Frontal cortex (tissue), 4 donors: ENCODE data around the gene SEC63. TPM values are rescaled to one million over a fixed set of nuclear protein-coding genes. Genes with fewer than 3 reads are reported as not detected.

ENCODE experiments used
- DNase-seq, 2 donors: peaks; one replicate each; pipeline ENCODE4 v3.0.0; 2012; ENCODE audit warnings: low spot score in 2 of 2
- FAIRE-seq: peaks from 2 replicates; lab custom pipeline; 2012; peaks lifted over from hg19 to GRCh38; lab: Jason Lieb, UNC
- small RNA-seq: library from RNA; depleted of rRNA; stranded (forward); fragments of <200 nt; gene quantifications from one replicate; pipeline ENCODE3, GENCODE V24; 2014
- total RNA-seq: library from RNA; depleted of rRNA; stranded (reverse); fragments of >200 nt; gene quantifications from one replicate; pipeline ENCODE4 v1.2.3, GENCODE V29; 2014
- donor health status: control.
- donor health status: control.
- donor health status: control.

The SEC63 gene
- total RNA-seq, 1 donor from 2014 or later: 38.3 TPM

DNA sequence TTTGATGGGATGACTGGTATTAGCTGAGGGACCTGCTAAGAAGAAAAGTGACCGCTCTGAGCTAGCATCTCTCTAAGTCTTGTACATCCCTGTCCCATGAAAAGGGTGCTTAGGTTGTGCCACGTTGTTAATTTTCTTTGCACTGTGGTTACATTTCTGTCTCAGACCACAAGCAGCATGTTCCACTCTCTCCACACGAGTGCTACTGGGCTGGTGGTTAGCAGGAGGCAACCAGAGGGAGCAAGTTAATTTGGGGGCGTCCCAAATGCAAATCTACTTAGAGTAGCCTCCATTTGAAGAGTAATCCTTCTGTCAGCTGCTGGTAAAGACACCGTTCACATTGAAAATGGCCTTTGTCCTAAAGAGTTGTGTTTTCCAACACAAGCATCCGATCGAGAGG, 130.5 kb downstream of the SEC63 start:
- FAIRE-seq (no peak), DNase-seq (no peak)

DNA sequence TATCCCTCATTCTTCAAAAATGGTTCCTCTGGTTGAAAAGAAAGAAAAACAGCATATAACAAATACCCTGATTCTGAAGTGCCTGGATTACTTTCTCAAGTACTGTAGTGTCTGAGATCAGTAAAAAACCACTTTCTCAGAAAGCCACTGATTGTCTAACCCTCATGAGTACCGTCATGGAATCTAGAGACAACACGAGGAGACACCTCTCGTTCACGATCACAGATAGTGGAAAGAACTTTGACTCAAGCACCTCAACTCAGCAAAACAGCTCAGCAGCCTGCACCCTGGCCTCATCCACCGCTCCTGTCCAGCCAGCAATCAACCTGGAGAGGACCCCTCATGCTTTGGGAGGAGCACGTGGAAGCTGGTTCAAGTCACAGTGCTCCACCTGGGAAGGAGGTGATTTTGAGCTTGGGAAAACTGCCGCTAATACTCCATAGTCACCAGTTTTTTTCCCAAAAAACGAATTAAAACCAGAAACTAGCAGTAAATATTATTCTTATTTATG, 134.9 kb downstream of the SEC63 start:
- DNase-seq (no peak), FAIRE-seq (no peak)

DNA sequence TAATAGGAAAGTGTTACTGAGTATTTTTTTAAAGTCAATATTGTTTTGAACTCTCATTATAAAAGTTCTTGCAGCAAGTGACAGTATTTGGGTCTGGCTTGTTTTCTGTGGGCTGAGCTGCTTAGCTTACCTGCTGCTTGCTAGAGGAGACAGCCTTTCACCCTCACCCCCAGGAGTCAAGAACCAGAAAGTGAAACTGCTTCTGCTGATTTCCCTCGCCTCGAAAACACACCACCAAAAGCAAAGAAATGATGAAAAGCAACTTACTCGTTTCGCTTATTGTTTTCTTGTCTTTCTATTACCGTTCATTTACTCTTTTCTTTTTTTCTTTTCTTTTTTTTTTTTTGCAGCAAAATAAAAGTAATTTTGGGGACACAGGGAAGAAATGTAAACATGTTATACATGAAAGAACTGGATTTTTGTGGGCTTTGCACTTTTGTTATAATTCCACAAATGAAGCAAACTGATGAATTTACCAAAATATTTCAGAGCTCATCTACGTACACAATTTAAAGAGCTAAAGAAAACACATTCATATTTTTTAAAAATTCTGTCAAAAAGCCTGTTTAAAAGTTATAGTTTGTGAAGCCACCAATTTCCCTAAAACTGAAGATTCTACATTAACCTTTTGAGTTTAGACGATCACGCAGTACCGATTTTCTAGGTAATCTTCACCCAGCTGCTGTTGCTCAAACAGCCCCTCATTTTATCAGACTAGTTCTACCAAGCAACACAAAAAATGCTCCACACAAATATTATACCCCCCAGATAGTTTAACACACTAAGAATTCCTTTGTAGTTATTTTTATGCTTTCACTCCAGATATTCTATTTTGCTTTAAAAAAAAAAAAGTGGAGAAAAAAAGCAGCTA, 135.6 kb downstream of the SEC63 start:
- FAIRE-seq (no peak), DNase-seq (no peak)

DNA sequence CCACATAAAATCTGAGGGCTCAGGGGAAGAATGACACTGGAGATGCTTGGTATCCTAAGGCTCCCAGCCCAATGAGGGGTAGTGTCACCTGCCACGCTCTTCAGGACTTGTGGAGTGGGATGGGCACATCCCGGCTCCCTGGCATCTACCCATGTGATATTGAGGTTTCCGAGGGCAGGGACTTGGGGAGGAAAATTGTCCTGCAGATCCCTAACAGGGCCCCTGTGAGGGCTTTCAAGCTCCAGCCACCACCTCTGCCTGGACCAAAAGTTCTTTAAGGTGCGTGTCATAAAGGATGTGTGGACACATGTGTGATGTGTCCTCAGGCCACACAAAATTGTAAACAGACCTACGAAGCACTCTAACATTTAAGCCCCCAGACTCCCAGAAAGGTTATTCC, 136.4 kb downstream of the SEC63 start:
- no peak for FAIRE-seq
- DNase-seq: no peak

DNA sequence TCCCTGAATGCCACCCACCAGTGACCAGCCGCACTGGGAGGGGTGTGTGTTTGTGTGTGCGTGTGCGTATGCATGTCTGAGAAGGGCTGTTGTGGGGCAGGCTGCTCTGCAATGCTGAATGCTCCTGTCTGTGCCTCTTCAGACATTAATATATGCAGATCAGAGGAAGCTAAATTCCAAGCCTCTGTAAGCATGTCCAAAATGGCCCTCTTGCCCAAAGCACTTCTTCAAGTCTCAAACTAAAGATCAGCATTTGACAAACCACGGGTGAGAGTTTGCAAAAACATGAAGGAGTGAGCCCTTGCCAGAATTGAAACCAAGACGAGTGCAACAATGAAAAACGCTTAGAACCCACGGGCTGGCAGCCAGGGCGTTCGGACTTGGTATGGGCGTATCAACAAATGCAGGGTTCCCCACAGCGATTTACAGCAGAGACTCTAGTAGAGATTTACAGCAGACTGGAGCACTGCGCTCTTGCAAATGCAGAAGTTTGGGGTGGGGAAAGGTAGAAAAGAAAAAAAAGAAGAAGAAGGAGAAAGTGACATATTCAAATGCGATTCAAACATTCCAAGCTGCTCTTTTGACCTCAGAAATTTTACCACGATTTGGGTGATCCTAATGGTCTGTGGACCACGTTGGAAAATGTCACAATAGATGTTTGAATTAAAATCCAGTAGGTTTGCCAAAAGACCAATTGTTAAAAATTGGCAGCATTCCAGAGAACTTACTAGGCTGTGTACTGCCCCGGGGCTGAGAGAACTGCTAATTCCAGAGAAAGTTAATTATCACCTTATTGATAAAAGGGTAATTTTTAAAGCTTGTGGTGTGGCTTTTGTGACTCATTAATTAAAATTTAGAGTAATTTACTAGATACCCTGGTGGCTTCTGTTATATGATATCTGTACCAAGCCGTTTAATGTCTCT, 137.4 kb downstream of the SEC63 start:
- DNase-seq (no peak), FAIRE-seq (no peak)

DNA sequence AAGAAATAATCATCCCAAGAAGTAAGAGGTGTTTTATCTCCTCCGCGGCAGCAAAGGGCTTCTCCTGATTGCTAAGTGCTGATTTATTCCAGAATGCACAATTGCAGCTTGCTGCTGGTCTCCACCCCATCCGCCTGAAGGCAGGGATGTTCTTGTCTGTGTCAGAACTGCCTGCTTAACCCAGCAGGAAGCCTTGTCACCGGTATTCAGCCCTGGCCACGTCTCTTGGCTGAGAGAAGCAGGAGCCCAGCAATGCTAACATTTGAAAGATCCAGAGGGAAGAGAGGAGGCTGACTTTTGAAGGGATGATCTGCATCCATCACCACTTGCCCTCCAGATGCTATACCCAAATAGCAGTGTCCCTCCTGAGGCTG, 138.1 kb downstream of the SEC63 start:
- no peak for DNase-seq

DNA sequence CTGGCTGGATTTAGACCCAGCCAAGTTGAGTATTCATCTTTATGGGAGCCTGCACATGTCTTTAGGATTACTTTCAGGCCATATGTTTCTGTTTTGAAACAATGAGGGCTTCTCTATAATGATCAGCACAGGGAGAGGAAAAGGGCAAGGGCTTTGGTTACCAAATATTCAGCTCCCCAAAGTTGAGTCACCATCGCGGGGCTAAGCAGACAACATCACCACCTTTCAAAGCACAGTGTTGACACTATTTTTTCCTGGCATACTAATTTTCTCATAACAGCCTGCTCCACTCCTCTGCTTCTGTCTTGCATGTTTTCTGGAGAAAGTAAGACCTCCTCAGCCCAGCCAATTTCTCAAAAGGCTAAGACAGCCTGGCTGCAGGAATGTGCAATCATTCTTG, 138.8 kb downstream of the SEC63 start:
- FAIRE-seq: no peak
- DNase-seq: no peak

More for the DNA sequence above, 138.1 kb downstream of the SEC63 start:
- no peak for FAIRE-seq

DNA sequence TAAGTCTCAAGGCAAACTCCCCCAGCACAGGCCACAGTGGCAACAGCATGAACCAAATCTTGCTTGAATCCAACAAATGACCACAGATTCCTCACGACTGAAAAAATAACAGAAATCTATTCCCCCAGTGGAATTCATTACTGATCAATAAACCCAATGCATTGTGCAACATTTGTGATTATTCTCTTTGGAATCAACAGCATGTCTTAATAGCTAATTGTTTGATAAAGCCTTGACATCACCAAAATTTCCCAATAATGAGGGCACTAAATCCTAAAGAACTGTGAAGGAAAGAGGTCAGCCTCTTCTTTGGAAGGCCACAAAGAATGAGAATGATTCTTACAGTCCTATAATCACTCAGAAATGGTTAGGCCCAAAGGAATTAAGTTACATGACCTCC, 139.7 kb downstream of the SEC63 start:
- DNase-seq: no peak
- no peak for FAIRE-seq

DNA sequence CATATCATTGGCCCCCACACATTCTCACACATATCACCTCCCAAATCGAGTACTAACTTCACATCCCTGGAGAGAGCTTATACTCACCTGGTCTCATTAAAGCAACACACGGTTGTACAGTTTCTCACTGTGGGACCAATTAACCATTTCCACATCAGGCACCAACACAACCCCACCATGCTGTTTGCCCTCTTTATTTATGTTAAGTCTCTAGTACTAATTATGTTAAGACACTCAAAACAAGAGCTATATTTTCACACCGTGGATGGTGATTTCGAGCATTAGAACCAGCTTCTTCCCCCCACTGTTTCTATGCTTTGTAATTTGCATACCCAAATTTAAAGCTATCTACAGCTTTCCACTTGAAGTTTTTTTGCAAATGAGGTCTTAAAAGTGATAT, 140.2 kb downstream of the SEC63 start:
- FAIRE-seq (no peak), DNase-seq (no peak)

Small RNAs within 50 kb of the gene (small RNA-seq; reads per million reads assigned to genes)
- gene MTHFD2P3 (not detected), gene RF00045 (not detected), gene RNU6-437P (not detected)

Other genes starting within 250 kb of the SEC63 start
- 2.0 TPM for gene SCML4, start 133.9 kb downstream of the SEC63 start, total RNA-seq
- 50.1 TPM for gene OSTM1, start 116.5 kb upstream of the SEC63 start, total RNA-seq
- 6.1 TPM for gene NR2E1, start 207.8 kb upstream of the SEC63 start, total RNA-seq